Liver (tissue), 9 donors: ENCODE data around the gene YDJC. TPM values are rescaled to one million over a fixed set of nuclear protein-coding genes. Genes with fewer than 3 reads are reported as not detected.

Experiments used
- DNase-seq: peaks from one replicate; pipeline ENCODE4 v3.0.0-alpha.2; 2017; ENCODE audit warnings: low spot score
- H3K27ac ChIP-seq, 2 donors: one replicate each; pipeline ENCODE4 v1.7.0; 2013; ENCODE audit warnings: inconsistent platforms in 2 of 2, low read length in 2 of 2, control low read depth in 1 of 2, low read depth in 1 of 2, mild to moderate bottlenecking in 1 of 2
- H3K27me3 ChIP-seq, 4 donors: one replicate each; pipeline versions ENCODE4 v1.6.1 to v1.7.0; 2013; ENCODE audit warnings: low read length in 3 of 4, inconsistent platforms in 1 of 4, mild to moderate bottlenecking in 1 of 4, moderate library complexity in 1 of 4; ENCODE audit not compliant: control insufficient read depth in 4 of 4, insufficient read depth in 4 of 4
- H3K36me3 ChIP-seq, 4 donors: one replicate each; pipeline versions ENCODE4 v1.6.1 to v1.7.0; 2013; ENCODE audit warnings: low read length in 3 of 4, mild to moderate bottlenecking in 3 of 4, low read depth in 1 of 4, moderate library complexity in 1 of 4; ENCODE audit not compliant: control insufficient read depth in 4 of 4, insufficient read depth in 3 of 4
- H3K4me1 ChIP-seq, 4 donors: one replicate each; pipeline versions ENCODE4 v1.6.1 to v1.7.0; 2013; ENCODE audit warnings: low read length in 3 of 4, mild to moderate bottlenecking in 3 of 4, moderate library complexity in 1 of 4; ENCODE audit not compliant: control insufficient read depth in 4 of 4, insufficient read depth in 4 of 4
- H3K4me3 ChIP-seq, 3 donors: one replicate each; pipeline versions ENCODE4 v1.6.1 to v1.7.0; 2013; ENCODE audit warnings: low read length in 3 of 3, control low read depth in 1 of 3, low read depth in 1 of 3, mild to moderate bottlenecking in 1 of 3
- H3K9ac ChIP-seq, 2 donors: one replicate each; pipeline ENCODE4 v1.7.0; 2013; ENCODE audit warnings: low read length in 2 of 2, mild to moderate bottlenecking in 2 of 2, moderate library complexity in 2 of 2, control low read depth in 1 of 2, low read depth in 1 of 2
- H3K9me3 ChIP-seq, 4 donors: one replicate each; pipeline versions ENCODE4 v1.6.1 to v1.7.0; 2013; ENCODE audit warnings: low read length in 3 of 4; ENCODE audit not compliant: control insufficient read depth in 4 of 4
- ATF3 ChIP-seq: IDR thresholded peaks from 2 replicates; pipeline ENCODE4 v1.6.1; 2016; ENCODE audit warnings: antibody characterized with exemption
- CTCF ChIP-seq: fragments of 150-350 bp; IDR thresholded peaks from 2 replicates; pipeline ENCODE4 v1.5.1; 2017; ENCODE audit warnings: improper control_type of control experiment, low read depth, low read length; ENCODE audit not compliant: missing input control
- EGR1 ChIP-seq, 2 donors: IDR thresholded peaks; 2 replicates each; pipeline ENCODE4 v1.6.1; 2016 to 2018; ENCODE audit warnings: antibody characterized with exemption in 2 of 2, low read depth in 2 of 2
- FOXA1 ChIP-seq: IDR thresholded peaks from 2 replicates; pipeline ENCODE4 v1.6.1; 2016; ENCODE audit warnings: antibody characterized with exemption
- FOXA2 ChIP-seq: IDR thresholded peaks from 2 replicates; pipeline ENCODE4 v1.6.1; 2016; ENCODE audit warnings: antibody characterized with exemption
- GABPA ChIP-seq, 2 donors: IDR thresholded peaks in 1 of 2; conservative IDR thresholded peaks in 1 of 2; 2 replicates each; pipeline ENCODE4 v1.6.1; 2016; ENCODE audit warnings: antibody characterized with exemption in 2 of 2, mild to moderate bottlenecking in 1 of 2, moderate library complexity in 1 of 2
- HNF4A ChIP-seq, 2 donors: conservative IDR thresholded peaks; 2 replicates each; pipeline ENCODE4 v1.6.1; 2016; ENCODE audit warnings: antibody characterized with exemption in 2 of 2, mild to moderate bottlenecking in 2 of 2
- HNF4G ChIP-seq: IDR thresholded peaks from 2 replicates; pipeline ENCODE4 v1.6.1; 2016; ENCODE audit warnings: antibody characterized with exemption
- JUND ChIP-seq, 2 donors: IDR thresholded peaks; 2 replicates each; pipeline ENCODE4 v1.6.1; 2016; ENCODE audit warnings: antibody characterized with exemption in 2 of 2
- MAX ChIP-seq: IDR thresholded peaks from 2 replicates; pipeline ENCODE4 v1.6.1; 2016; ENCODE audit warnings: antibody characterized with exemption
- NR2F2 ChIP-seq: IDR thresholded peaks from 2 replicates; pipeline ENCODE4 v1.6.1; 2016; ENCODE audit warnings: antibody characterized with exemption
- RAD21 ChIP-seq, 2 donors: IDR thresholded peaks; 2 replicates each; pipeline ENCODE4 v1.6.1; 2016; ENCODE audit warnings: antibody characterized with exemption in 2 of 2, mild to moderate bottlenecking in 2 of 2
- RXRA ChIP-seq, 2 donors: IDR thresholded peaks; 2 replicates each; pipeline ENCODE4 v1.6.1; 2017 to 2018; ENCODE audit warnings: antibody characterized with exemption in 2 of 2, mild to moderate bottlenecking in 1 of 2
- SP1 ChIP-seq: IDR thresholded peaks from 2 replicates; pipeline ENCODE4 v1.6.1; 2018; ENCODE audit warnings: antibody characterized with exemption, mild to moderate bottlenecking
- TAF1 ChIP-seq: conservative IDR thresholded peaks from 2 replicates; pipeline ENCODE4 v1.6.1; 2016; ENCODE audit warnings: antibody characterized with exemption, mild to moderate bottlenecking
- YY1 ChIP-seq: IDR thresholded peaks from 2 replicates; pipeline ENCODE4 v1.6.1; 2016; ENCODE audit warnings: antibody characterized with exemption, mild to moderate bottlenecking
- WGBS: extraction: QIAGEN DNeasy Blood & Tissue Kit; methylation state at CpG from one replicate; pipeline ENCODE4 v1.1.7; 2013; 5-methylcytosine and 5-hydroxymethylcytosine counted together
- polyA plus RNA-seq, 2 donors: library from polyadenylated mRNA; stranded (reverse) in 1 of 2; unstranded in 1 of 2; fragments of 200-250 nt in 1 of 2; fragments of >200 nt in 1 of 2; fragmentation: Nextera tagmentation in 1 of 2; extraction: Ambion mirVana in 1 of 2; gene quantifications; one replicate each; pipeline versions ENCODE4 v1.2.1 to v1.2.3, GENCODE V29; 2013 to 2015
- total RNA-seq, 2 donors: library from RNA; depleted of rRNA; stranded (reverse); fragments of >200 nt; gene quantifications; one replicate each; pipeline ENCODE4 v1.2.3, GENCODE V29; 2014
- TF ChIP-seq, protein P1 (sequence below): IDR thresholded peaks from 2 replicates; pipeline ENCODE4 v1.6.1; 2016; ENCODE audit warnings: antibody characterized with exemption
- donor health status: healthy.
- donor health status: healthy.
- donor health status: healthy.
- donor health status: healthy.
- donor health status: healthy.

YDJC gene
- total and polyA plus RNA-seq, 4 donors: 8.0 to 18.7 (median 8.3) TPM

DNA sequence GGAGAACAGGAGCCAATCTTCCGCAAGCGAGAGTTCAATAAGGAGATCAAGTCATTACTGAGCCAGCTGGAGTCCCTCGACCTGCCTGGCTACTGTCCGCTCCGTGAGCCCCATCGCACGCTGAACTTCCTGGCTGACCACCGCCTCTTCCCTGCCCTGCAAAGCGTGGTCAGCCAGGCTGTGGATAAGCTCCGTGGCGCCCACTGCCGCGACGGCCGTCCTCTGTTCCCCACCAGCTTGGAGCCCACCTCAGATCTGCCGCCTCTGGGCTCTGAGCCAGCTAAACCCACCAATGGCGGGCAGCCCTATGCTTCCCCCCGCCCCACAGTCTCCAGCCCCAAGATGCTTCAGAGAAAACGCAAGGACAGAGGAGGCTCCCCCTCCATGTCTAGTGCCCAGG, 5.0 kb upstream of the YDJC start:
- peaks cover 0 to 3% (median 0%) of the 10 kb centered on the region in 4 donors for H3K4me1 ChIP-seq
- no peak for TF ChIP-seq JUND (IDR thresholded peaks at IDR 0.05)
- TF ChIP-seq CTCF: no peak
- TF ChIP-seq, protein P1, sequence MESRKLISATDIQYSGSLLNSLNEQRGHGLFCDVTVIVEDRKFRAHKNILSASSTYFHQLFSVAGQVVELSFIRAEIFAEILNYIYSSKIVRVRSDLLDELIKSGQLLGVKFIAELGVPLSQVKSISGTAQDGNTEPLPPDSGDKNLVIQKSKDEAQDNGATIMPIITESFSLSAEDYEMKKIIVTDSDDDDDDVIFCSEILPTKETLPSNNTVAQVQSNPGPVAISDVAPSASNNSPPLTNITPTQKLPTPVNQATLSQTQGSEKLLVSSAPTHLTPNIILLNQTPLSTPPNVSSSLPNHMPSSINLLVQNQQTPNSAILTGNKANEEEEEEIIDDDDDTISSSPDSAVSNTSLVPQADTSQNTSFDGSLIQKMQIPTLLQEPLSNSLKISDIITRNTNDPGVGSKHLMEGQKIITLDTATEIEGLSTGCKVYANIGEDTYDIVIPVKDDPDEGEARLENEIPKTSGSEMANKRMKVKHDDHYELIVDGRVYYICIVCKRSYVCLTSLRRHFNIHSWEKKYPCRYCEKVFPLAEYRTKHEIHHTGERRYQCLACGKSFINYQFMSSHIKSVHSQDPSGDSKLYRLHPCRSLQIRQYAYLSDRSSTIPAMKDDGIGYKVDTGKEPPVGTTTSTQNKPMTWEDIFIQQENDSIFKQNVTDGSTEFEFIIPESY: no peak
- TF ChIP-seq RAD21 (IDR thresholded peaks at IDR 0.05): no peak
- TF ChIP-seq FOXA1: no peak
- TF ChIP-seq RXRA (IDR thresholded peaks at IDR 0.05): no peak
- no peak for TF ChIP-seq NR2F2
- TF ChIP-seq EGR1 (IDR thresholded peaks at IDR 0.05; ENCODE audit: low read depth in 2 of 2): no peak
- TF ChIP-seq YY1: no peak
- TF ChIP-seq HNF4A (conservative IDR thresholded peaks at IDR 0.05): no peak
- TF ChIP-seq GABPA (IDR thresholded peaks at IDR 0.05 in 1 of 2, conservative IDR thresholded peaks at IDR 0.05 in 1 of 2): no peak
- no peak for TF ChIP-seq SP1
- TF ChIP-seq MAX: no peak
- no peak for TF ChIP-seq TAF1
- H3K36me3 ChIP-seq: no peaks in the 10 kb centered on the region
- H3K4me3 ChIP-seq: no peak overlapping the region
- DNase-seq: no peak
- no peak overlapping the region for H3K27ac ChIP-seq
- H3K9me3 ChIP-seq: no peaks in the 10 kb centered on the region
- 91% methylated on average over 19 of the region's 19 CpGs for WGBS
- no peaks in the 10 kb centered on the region for H3K27me3 ChIP-seq
- no peak overlapping the region for H3K9ac ChIP-seq

GRCh38 chr22:21634081-21634480, 4.3 kb upstream of the YDJC start:
- Histone ChIP-seq H3K9me3 (no peaks in the 10 kb centered on the region), H3K4me1 (peaks cover 0 to 8% (median 3%) of the 10 kb centered on the region in 4 donors), H3K9ac (no peak overlapping the region), H3K4me3 (no peak overlapping the region), H3K36me3 (no peaks in the 10 kb centered on the region), H3K27ac (no peak overlapping the region), H3K27me3 (no peaks in the 10 kb centered on the region)
- TF ChIP-seq RXRA (IDR thresholded peaks at IDR 0.05) (no peak), NR2F2 (no peak), FOXA1 (no peak), HNF4A (conservative IDR thresholded peaks at IDR 0.05) (no peak), EGR1 (IDR thresholded peaks at IDR 0.05; ENCODE audit: low read depth in 2 of 2) (no peak), YY1 (no peak), GABPA (IDR thresholded peaks at IDR 0.05 in 1 of 2, conservative IDR thresholded peaks at IDR 0.05 in 1 of 2) (no peak), CTCF (no peak), RAD21 (IDR thresholded peaks at IDR 0.05) (no peak), MAX (no peak), SP1 (no peak), TAF1 (no peak), FOXA2 (no peak), HNF4G (no peak), ATF3 (no peak), JUND (IDR thresholded peaks at IDR 0.05) (no peak)
- no peak for DNase-seq
- 94% methylated on average over 16 of the region's 16 CpGs for whole genome bisulfite sequencing
